ENCODE results near the gene IFITM1. TPM values are rescaled to one million over a fixed set of nuclear protein-coding genes. Genes with fewer than 3 reads are reported as not detected.

Gene IFITM1
- total and polyA plus RNA-seq, 5 donors, result 85.0 to 235 (median 119) TPM

- H3K27ac ChIP-seq (ENCODE audit: low read length), result no peak overlapping the region
- ATAC-seq (no peak), DNase-seq (no peak)
- H3K9me3 ChIP-seq (ENCODE audit: control insufficient read depth, low read length), result no peaks in the 10 kb centered on the region
- H3K4me3 ChIP-seq (ENCODE audit: low read length), result no peak overlapping the region
- intact Hi-C loops (cut with DNase I), result no loop called here
- H3K4me1 ChIP-seq (ENCODE audit: control insufficient read depth, insufficient read depth, low read length), result no peaks in the 10 kb centered on the region
- H3K27me3 ChIP-seq (ENCODE audit: control insufficient read depth, insufficient read depth), result no peaks in the 10 kb centered on the region
Observed at GRCh38 chr11:276219-276618, 37.6 kb upstream of the IFITM1 start.

GRCh38 chr11:278001-278951, 35.6 kb upstream of the IFITM1 start, which contains the start of gene NLRP6:
TSS of gene NLRP6 (plus strand) at chr11:278407. CDS start at chr11:278570, 163 bp downstream.
- peak in 2 of 3 donors; percentile 33 to 49 for DNase-seq
- intact Hi-C loops (cut with DNase I), result no loop called here
- no peaks in the 10 kb centered on the region for H3K27me3 ChIP-seq (ENCODE audit: control insufficient read depth, insufficient read depth)
- H3K4me1 ChIP-seq (ENCODE audit: control insufficient read depth, insufficient read depth, low read length), result no peaks in the 10 kb centered on the region
- peak in 1 of 2 donors; percentile 5 for ATAC-seq
- no peak within 1 kb of the TSS for H3K27ac ChIP-seq (ENCODE audit: low read length)
- H3K4me3 ChIP-seq (ENCODE audit: low read length), result no peak within 1 kb of the TSS
- no peaks in the 10 kb centered on the region for H3K9me3 ChIP-seq (ENCODE audit: control insufficient read depth, low read length)
- WGBS, result 75% methylated on average over 21 of the region's 21 CpGs

- Histone ChIP-seq H3K27me3 (ENCODE audit: control insufficient read depth, insufficient read depth) (no peaks in the 10 kb centered on the region), H3K4me1 (ENCODE audit: control insufficient read depth, insufficient read depth, low read length) (no peaks in the 10 kb centered on the region), H3K27ac (ENCODE audit: low read length) (no peak overlapping the region), H3K4me3 (ENCODE audit: low read length) (no peak overlapping the region), H3K9me3 (ENCODE audit: control insufficient read depth, low read length) (no peaks in the 10 kb centered on the region)
- ATAC-seq, result peak; percentile 27 to 49
- DNase-seq, result peak in 2 of 3 donors; percentile 54 to 68
- intact Hi-C loops (cut with DNase I), result no loop called here
- 9% methylated on average over 97 of the region's 97 CpGs for WGBS
Observed at GRCh38 chr11:279040-279965, 34.5 kb upstream of the IFITM1 start.

- Histone ChIP-seq H3K4me3 (ENCODE audit: low read length) (peak overlapping the region; percentile 5), H3K4me1 (ENCODE audit: control insufficient read depth, insufficient read depth, low read length) (no peaks in the 10 kb centered on the region), H3K9me3 (ENCODE audit: control insufficient read depth, low read length) (no peaks in the 10 kb centered on the region), H3K27me3 (ENCODE audit: control insufficient read depth, insufficient read depth) (no peaks in the 10 kb centered on the region), H3K27ac (ENCODE audit: low read length) (no peak overlapping the region)
- DNase-seq (peak in 2 of 3 donors; percentile 65 to 70), ATAC-seq (peak; percentile 17 to 34)
- intact Hi-C loops (cut with DNase I), result no loop called here
- 3% methylated on average over 85 of the region's 85 CpGs for WGBS
Observed at GRCh38 chr11:279966-280705, 33.7 kb upstream of the IFITM1 start.

GRCh38 chr11:280706-281485, 32.9 kb upstream of the IFITM1 start:
- intact Hi-C loops (cut with DNase I), result no loop called here
- Histone ChIP-seq H3K9me3 (ENCODE audit: control insufficient read depth, low read length) (no peaks in the 10 kb centered on the region), H3K27ac (ENCODE audit: low read length) (no peak overlapping the region), H3K27me3 (ENCODE audit: control insufficient read depth, insufficient read depth) (no peaks in the 10 kb centered on the region), H3K4me1 (ENCODE audit: control insufficient read depth, insufficient read depth, low read length) (no peaks in the 10 kb centered on the region), H3K4me3 (ENCODE audit: low read length) (peak overlapping the region; percentile 5)
- ATAC-seq (no peak), DNase-seq (peak in 2 of 3 donors; percentile 51 to 55)
- 8% methylated on average over 79 of the region's 79 CpGs for WGBS

- Histone ChIP-seq H3K27ac (ENCODE audit: low read length) (no peak overlapping the region), H3K4me1 (ENCODE audit: control insufficient read depth, insufficient read depth, low read length) (no peaks in the 10 kb centered on the region), H3K4me3 (ENCODE audit: low read length) (no peak overlapping the region), H3K9me3 (ENCODE audit: control insufficient read depth, low read length) (no peaks in the 10 kb centered on the region), H3K27me3 (ENCODE audit: control insufficient read depth, insufficient read depth) (no peaks in the 10 kb centered on the region)
- DNase-seq (peak in 1 of 3 donors; percentile 41), ATAC-seq (no peak)
- WGBS, result 32% methylated on average over 26 of the region's 26 CpGs
- intact Hi-C loops (cut with DNase I), result no loop called here
Observed at GRCh38 chr11:281486-282161, 32.2 kb upstream of the IFITM1 start.

GRCh38 chr11:282171-282570, 31.7 kb upstream of the IFITM1 start:
- Histone ChIP-seq H3K4me3 (ENCODE audit: low read length) (no peak overlapping the region), H3K27ac (ENCODE audit: low read length) (no peak overlapping the region), H3K4me1 (ENCODE audit: control insufficient read depth, insufficient read depth, low read length) (no peaks in the 10 kb centered on the region), H3K27me3 (ENCODE audit: control insufficient read depth, insufficient read depth) (no peaks in the 10 kb centered on the region), H3K9me3 (ENCODE audit: control insufficient read depth, low read length) (no peaks in the 10 kb centered on the region)
- ATAC-seq (no peak), DNase-seq (peak in 1 of 3 donors; percentile 27)
- intact Hi-C loops (cut with DNase I), result no loop called here
- 70% methylated on average over 4 of the region's 4 CpGs for WGBS

- no peak for DNase-seq
- intact Hi-C loops (cut with DNase I), result no loop called here
- WGBS, result 62% methylated on average over 13 of the region's 13 CpGs
- Histone ChIP-seq H3K27me3 (ENCODE audit: control insufficient read depth, insufficient read depth) (no peaks in the 10 kb centered on the region), H3K27ac (ENCODE audit: low read length) (no peak overlapping the region), H3K4me1 (ENCODE audit: control insufficient read depth, insufficient read depth, low read length) (no peaks in the 10 kb centered on the region), H3K9me3 (ENCODE audit: control insufficient read depth, low read length) (no peaks in the 10 kb centered on the region), H3K4me3 (ENCODE audit: low read length) (no peak overlapping the region)
- no peak for ATAC-seq
Observed at GRCh38 chr11:282630-283360, 31.0 kb upstream of the IFITM1 start.

GRCh38 chr11:283405-284104, 30.3 kb upstream of the IFITM1 start:
- no peak for ATAC-seq
- 84% methylated on average over 23 of the region's 23 CpGs for WGBS
- H3K27me3 ChIP-seq (ENCODE audit: control insufficient read depth, insufficient read depth), result no peaks in the 10 kb centered on the region
- H3K27ac ChIP-seq (ENCODE audit: low read length), result no peak overlapping the region
- H3K4me1 ChIP-seq (ENCODE audit: control insufficient read depth, insufficient read depth, low read length), result no peaks in the 10 kb centered on the region
- intact Hi-C loops (cut with DNase I), result no loop called here
- no peak for DNase-seq
- no peak overlapping the region for H3K4me3 ChIP-seq (ENCODE audit: low read length)
- H3K9me3 ChIP-seq (ENCODE audit: control insufficient read depth, low read length), result no peaks in the 10 kb centered on the region

Data from right cardiac atrium (tissue), 5 donors.